NOMO-1 (cell line): Measurements from ENCODE around the gene CLPTM1.
"Not testable (repeated sequence)": the region's sequence is repeated elsewhere in the genome, so short reads cannot be mapped to it uniquely, and the experiment has no call there.

Source experiments
- DNase-seq, 2 experiments: peaks; one replicate each; lab custom pipeline; 2025; ENCODE audit not compliant: unreplicated experiment in 2 of 2; lab: John Stamatoyannopoulos, UW

Gene CLPTM1

DNA sequence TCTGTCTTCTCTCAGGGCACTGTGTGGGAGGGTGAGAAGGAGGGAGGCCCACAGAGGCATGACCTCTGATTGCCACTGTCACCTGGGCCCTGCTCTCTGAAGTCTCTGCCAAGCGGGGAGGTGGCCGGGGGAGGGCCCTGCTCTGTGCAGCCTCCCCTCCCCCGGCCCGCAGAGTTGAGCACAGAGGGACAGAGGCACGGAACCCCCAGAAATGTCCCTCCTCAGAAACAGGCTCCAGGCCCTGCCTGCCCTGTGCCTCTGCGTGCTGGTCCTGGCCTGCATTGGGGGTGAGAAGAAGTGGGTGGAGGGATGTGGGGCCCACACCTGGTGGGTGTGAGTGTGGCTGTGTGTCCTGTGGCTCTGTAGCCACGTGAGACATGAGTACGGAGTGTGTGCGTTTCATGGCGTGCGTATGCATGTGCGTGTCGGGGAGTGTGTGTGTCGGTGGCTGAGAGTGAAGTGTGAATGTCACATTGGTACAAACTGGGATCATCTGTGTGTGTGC is 13.1 kb upstream of the CLPTM1 start, which contains the start of gene APOC4:
TSS of gene APOC4 (plus strand) at position 171 of the 505 bp plus-strand sequence. CDS start at position 212, 41 bp downstream.
- DNase-seq = no peak

DNA sequence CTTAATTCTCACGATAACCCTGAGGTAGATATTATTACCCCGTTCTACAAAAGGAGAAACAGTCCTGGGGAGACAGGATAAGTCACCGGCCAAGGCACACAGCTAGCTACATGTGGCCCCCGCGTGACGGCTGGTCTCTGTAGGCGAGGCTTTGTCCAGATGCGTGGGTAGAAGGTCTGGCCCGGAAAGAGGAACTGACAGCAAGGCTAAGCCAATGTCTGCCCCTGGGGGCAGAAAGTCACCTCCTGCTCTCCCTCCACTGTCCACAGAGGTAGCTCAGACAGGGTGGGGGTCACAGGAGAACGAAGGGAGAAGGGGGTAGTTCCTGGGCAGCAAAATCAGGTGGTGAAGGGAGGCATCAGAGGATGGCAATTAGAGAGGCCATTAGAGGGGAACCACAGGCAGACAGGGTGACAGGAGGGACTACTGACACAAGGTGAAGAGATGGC is 11.4 kb upstream of the CLPTM1 start:
- DNase-seq = peak; percentile 67 to 76

DNA sequence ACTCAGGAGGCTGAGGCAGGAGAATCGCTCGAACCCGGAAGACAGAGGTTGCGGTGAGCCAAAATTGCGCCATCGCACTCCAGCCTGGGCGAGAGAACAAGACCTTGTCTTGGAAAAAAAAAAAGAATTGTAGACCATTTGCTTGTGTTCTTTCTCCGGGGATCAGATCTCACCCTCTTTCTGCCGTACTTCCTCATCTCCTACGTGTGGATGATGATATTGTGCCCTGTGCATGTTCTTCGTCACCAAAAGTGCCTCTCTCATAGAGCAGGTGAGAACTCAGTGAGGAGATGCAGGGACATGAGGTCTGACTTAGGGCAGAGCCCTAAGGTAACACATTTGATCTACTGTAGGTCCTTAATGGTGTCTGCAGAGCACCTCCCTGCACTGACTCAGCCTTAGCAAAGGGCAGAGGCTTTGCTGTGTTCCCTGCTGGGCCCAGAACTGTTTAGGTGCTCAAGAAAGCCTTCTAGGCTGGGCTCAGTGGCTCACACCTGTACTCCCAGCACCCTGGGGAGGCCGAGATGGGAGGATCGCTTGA is 8.1 kb upstream of the CLPTM1 start:
- peak; percentile 59 to 80 for DNase-seq

DNA sequence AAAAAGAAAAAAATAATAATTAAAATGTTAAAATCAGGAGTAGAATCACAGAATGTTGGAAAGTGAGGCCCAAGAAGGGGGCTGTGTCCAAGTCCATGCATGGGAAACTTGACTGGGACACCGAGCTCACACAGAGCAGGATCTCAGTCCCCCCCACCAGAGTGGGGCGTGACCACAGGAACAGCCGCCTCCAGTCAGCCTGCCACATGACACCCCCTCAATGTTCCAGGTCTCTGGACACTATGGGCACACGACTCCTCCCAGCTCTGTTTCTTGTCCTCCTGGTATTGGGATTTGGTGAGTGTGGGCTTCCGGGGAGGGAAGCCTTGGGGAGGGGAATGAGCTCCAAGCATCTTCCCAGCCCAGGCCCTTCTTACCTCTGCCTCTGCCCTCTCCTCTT is 6.9 kb upstream of the CLPTM1 start:
- no peak for DNase-seq

DNA sequence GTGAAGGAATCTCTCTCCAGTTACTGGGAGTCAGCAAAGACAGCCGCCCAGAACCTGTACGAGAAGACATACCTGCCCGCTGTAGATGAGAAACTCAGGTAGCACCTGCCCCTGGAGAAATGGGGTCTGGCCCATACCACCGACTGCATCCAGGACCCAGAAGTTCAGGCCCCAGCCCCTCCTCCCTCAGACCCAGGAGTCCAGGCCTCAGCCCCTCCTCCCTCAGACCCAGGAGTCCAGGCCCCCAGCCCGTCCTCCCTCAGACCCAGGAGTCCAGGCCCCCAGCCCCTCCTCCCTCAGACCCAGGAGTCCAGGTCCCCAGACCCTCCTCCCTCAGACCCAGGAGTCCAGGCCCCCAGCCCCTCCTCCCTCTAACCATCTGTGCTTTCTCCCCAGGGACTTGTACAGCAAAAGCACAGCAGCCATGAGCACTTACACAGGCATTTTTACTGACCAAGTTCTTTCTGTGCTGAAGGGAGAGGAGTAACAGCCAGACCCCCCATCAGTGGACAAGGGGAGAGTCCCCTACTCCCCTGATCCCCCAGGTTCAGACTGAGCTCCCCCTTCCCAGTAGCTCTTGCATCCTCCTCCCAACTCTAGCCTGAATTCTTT is 6.3 kb upstream of the CLPTM1 start:
- no peak for DNase-seq

DNA sequence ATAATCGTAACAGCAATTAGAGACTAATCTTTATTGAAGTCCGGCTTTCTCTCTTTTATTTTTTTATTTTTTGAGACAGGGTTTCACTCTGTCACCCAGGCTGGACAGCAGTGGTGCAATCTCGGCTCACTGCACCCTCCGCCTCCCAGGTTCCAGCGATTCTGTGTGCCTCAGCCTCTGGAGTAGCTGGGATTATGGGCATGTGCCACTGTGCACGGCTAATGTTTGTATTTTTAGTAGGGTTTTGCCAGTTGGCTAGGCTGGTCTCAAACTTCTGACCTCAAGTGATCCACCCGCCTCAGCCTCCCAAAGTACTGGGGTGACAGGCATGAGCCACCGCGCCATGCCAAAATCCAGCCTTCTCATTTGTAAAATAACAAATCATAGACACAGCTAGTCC is 5.6 kb upstream of the CLPTM1 start:
- DNase-seq = no peak

DNA sequence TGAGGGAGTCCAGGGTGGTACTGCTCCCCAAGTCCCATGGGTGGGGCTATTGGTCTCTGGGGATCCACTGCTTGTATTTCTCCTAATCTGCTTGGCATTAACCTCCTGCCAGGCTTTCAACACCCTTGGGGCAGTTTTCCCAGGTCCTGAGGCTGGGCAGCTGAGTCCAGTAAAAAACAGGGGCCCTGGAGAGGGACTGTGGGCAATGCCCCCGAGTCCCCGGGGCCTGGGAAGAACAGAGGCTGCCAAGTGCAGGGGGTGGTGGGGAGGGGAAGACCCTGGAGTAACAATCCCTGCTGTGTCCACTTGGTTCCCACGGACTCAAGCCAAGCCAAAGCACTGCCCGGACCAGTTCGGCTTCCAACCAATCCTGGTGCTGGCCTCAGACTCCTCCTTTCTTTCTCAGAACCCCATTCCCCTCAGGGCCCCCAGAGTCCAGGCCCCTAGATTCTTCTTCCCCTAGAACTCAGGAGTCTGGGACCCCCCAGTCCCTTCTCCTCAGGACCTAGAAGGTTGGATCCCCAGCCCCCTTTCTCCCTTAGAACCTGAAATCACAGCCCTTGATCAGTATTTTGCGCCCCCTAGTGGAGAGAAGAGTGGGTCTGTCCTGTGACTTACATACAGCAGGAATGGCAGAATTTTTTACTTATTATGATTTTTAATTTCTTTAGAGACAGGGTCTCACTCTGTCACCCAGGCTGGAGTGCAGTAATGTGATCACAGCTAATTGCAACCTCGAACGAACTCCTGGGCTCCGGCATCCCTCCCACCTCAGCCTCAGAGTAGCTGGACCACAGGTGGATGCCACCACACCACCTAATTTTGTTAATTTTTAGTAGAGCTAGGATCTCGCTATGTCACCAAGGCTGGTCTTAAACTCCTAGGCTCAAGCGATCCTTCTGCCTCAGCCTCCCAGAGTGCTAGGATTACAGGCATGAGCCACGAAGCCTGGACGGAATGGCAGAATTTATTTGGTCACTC is 3.7 kb upstream of the CLPTM1 start:
- DNase-seq = peak; percentile 43 to 52

DNA sequence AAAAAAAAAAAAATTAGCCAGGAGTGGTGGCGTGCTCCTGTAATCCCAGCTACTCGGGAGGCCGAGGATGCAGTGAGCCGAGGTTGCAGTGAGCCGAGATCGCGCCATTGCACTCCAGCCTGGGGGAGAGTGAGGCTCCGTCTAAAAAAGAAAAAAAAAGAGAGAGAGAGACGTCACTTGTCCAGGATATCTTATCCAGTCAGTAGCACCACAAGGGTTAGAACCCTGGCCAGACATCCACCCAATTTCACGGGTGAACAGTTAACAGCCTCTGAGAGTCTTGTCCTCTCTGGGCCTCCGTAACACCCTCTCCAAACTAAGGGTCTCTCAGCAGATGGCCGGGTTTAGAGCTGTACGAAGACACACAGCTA is 917 bp upstream of the CLPTM1 start:
- no peak for DNase-seq

DNA sequence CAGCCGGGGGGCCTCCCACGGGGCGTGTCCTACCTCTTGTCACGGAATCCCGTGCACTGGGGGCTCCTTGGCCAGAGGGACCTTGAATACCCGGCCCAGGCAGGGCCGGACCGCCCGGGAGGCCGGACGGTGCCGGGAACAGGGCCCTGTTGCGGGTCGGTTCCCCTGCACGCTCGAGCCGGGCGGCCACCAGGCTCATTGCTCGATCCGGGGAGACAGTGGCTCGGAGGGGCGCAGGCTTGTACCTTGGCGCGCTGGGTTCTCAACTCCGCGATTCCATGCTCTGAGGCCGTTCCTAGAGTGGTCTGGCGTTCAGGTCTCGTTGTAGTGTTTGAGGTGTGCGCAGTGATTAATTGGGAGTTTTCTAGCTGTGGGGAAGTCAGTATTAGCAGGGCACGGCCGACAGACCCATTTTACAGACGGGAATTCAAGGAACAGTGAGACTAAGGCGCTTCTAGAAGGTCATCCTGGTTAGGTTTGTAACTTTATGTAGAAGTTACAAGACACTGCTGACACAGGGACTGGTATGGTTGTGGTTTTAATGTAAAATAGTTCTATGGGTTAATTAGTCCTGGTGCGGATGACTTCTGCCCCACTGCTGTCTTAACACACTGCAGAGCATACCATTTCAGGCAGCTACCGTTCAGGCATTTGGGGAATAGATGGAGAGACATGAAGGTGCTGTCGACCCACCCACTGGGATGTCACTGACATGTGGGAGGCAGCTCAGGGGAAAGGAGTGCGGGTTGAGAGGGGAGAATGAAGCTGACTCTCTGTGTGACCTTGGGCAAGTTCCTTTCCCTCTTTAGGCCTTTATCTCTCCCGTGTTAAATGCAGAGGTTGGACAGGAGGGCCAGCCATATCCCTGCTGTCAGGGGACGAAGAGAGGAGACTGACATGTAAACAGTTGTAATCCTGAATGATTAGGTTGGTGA is 592 bp downstream of the CLPTM1 start:
- DNase-seq = peak in 1 of 2 experiments; percentile 6

DNA sequence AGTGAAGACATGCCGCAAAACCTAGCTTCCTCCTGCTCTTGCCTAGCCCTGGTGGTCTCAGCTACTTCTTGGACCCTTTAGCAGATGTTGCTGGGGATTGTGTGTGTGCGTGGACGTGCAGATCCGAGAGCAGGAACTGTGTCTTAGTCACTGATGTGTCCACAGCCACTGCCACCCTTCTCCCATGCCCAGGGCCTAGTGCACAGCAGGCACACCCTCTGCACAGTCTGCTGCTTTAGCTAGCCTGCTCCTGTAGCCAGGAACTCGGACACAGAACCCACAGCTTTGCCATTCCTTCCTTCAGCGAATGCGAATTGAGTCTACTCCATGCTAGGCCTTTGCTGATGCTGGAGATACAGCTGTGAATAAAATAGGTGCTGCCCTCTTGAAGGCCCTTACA is 2.3 kb downstream of the CLPTM1 start:
- DNase-seq = no peak

DNA sequence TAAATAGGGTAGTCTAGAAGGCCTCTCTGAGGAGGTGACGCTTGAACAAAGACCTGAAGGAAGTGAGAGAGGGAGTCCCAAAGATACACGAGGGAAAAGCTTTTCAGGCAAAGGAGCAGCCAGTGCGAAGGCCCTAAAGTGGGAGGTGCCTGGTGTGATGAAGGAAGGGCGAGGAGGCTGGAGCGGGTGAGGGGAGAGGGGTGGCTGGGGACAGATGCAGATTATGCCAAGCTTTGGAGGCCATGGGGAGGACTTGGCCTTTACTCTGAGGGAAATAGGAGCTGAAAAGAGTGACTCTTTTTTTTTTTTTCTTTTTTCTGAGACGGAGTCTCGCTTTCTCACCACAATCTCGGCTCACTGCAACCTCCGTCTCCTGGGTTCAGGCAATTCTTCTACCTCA is 2.9 kb downstream of the CLPTM1 start:
- no peak for DNase-seq

DNA sequence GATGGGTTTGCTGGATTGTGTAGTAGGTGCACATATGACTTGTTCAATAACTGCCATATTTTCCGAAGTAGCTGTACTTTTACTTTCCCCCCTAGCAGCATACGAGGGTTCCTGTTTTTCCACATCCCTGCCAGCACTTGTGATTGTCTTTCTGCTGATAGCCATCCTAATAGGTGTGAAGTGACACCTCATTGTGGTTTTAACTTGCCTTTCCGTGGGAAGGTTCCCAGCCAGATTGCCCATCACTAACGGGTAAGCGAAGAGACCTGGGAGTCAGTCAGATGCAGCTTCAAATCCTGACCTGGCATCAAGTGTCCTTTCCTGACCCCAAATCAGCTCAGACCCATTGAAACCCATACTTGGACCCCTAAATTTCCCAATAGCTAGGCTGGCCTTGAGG is 4.5 kb downstream of the CLPTM1 start:
- no peak for DNase-seq

DNA sequence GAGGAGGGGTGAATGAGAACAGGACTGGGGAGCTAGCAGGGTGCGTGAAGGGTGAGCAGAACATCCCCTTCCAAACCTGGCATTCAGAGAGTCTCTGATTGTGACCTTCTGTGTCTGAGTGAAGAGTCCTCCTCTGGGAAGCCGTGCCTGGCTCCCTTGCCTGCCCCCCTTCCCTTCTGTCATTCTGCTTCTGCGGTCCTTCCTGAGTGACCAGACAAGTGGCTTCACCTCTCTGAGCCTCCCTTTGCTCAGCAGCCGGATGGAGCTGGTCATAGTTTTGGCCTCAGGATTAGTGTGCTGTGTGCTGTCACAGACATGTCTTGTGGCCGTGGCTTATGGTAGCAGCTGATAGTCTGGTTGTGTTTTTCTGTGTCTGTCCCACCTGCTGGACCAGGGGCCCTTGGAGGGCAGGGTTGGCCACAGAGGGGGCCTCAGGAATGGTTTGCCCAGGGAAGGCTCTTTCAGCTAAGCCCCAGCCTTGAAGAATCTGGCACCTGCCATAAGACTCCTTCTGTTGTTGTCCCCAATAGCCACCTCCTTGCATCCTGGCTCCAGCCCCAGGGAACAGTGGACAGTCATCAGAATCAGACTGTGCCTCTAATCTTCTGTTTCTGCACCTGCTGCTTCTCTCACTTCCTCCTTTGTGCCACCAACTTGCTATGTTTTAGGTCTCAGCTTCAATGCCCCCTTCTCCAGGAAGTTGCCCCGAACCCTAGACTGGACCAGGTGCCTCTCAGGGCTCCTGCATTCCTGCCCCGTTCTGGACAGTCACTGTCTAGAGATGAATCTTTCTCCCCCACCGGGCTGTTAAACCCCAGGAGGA is 5.9 kb downstream of the CLPTM1 start:
- no peak for DNase-seq

DNA sequence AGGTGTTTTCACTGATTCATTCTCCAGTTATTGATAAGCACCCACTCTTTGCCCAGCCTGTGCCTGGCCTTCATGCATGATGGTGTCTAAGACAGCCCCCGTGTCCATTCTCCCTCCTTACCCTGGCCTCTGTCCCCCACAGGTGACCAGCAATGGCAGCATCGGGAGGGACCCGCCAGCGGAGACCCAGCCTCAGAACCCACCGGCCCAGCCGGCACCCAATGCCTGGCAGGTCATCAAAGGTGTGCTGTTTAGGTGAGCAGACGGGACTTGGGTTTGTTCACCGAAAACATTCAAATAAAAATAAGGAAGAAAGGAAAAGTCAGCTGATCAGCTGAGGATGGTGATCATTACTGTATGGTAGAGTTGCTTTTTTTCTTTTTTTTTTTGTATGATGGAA is 6.6 kb downstream of the CLPTM1 start:
- DNase-seq = no peak

DNA sequence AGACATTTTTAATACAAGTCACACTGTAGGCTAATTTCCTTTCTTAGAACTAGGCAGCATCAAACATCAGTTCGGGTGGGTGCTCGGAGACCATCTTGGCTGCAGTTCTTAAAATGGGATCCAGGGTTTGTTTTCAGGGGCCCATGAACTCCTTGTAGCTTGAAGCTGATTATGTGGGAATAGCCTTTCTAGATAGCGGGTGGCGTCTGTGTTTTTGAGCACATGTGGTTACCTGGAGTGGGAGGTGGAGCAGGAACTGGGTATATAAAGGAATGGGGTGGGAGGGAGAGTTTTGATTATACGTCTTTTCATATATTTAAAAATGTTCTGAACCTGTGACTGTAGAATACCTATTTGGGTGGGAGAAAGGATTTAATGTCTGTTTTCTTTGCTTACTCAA is 12.9 kb downstream of the CLPTM1 start:
- DNase-seq = no peak

DNA sequence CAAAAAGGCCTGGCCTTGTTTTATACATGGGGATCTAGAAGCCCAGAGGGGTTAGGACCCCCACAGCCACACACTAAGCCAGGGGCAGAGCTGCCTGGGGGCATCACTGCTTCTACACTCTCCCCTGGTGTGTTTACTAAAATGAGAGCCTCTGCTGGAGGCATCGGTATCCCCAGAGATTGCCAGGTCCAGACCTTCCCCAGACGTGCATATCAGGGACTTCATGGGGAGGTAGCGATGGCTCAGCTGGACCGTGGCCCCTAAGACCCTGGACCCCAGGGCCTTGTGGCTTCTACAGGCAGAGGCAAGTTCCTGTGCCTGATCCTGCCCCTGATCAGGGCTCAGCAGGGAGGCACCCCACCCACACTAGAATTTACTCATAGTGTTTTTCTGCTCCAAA is 13.5 kb downstream of the CLPTM1 start:
- DNase-seq = no peak

DNA sequence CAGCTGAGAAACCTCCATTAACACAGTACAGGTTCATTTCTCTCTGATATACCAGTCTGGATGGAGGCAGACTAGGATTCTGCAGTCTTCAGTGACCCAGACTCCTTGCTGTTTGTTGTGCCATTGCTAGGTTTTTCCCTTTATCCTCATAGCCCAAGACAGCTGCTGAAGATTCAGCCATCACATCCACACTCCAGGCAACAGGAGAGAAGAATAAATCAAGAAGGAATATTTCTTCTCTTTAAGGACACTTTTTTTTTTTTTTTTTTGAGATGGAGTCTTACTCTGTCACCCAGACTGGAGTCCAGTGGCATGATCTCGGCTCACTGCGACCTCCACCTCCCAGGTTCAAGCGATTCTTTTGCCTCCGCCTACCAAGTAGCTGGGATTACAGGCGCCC is 14.3 kb downstream of the CLPTM1 start:
- DNase-seq = no peak

DNA sequence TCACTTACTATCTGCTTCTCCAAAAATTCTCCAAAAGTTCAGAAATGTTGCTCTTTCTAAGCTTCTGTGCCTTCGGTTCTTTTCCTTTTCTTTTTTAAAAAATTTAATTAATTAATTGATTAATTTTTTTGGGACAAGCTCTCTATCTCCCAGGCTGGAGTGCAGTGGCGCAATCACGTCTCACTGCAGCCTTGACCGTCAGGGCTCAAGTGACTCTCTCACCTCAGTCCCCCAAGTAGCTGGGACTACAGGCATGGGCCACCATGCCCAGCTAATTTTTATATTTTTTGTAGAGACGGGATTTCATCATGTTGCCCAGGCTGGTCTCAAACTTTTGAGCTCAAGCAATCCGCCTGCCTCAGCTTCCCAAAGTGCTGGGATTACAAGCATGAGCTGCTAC is 16.3 kb downstream of the CLPTM1 start:
- DNase-seq = not testable (repeated sequence)

DNA sequence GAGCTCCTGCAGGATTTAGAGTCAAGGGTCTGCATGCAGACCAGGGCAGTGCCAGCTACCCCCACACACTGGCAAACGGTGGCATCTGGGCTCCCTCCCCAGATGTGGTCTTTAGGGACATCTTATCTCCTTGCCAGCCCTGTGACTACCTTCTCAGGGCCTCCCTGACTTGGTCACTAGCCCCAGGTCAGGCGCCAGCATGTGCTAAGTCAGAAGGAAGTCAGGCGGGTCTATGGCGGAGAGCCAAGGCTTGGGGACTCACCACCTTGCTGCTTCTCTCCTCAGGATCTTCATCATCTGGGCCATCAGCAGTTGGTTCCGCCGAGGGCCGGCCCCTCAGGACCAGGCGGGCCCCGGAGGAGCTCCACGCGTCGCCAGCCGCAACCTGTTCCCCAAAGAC is 17.6 kb downstream of the CLPTM1 start:
- no peak for DNase-seq
